ENCODE measurements around the gene FGFRL1.

The FGFRL1 gene

GRCh38 chr4:1024882-1025545 is 13.6 kb downstream of the FGFRL1 start:
- DNase-seq = no peak

- no peak for DNase-seq
These were observed 14.7 kb downstream of the FGFRL1 start for GRCh38 chr4:1026115-1026514.

- no peak for DNase-seq
These were observed 15.9 kb downstream of the FGFRL1 start for GRCh38 chr4:1027219-1027914.

- DNase-seq = no peak
These were observed 16.5 kb downstream of the FGFRL1 start for GRCh38 chr4:1027915-1028238.

- DNase-seq = no peak
These were observed 17.3 kb downstream of the FGFRL1 start for GRCh38 chr4:1028574-1029220.

- no peak for DNase-seq
These were observed 18.1 kb downstream of the FGFRL1 start for GRCh38 chr4:1029529-1029928.

- no peak for DNase-seq
These were observed 18.6 kb downstream of the FGFRL1 start for GRCh38 chr4:1030031-1030430.

- no peak for DNase-seq
These were observed 19.1 kb downstream of the FGFRL1 start for GRCh38 chr4:1030559-1030958.

- no peak for DNase-seq
These were observed 19.9 kb downstream of the FGFRL1 start for GRCh38 chr4:1031346-1031745.

- no peak for DNase-seq
These were observed 20.8 kb downstream of the FGFRL1 start for GRCh38 chr4:1031956-1032795.

GRCh38 chr4:1032861-1033260 is 21.4 kb downstream of the FGFRL1 start:
- DNase-seq = no peak

GRCh38 chr4:1033840-1034551 is 22.6 kb downstream of the FGFRL1 start:
- DNase-seq = no peak

- DNase-seq = no peak
These were observed 24.1 kb downstream of the FGFRL1 start for GRCh38 chr4:1035510-1035909.

GRCh38 chr4:1036095-1036494 is 24.7 kb downstream of the FGFRL1 start:
- no peak for DNase-seq

- DNase-seq = no peak
These were observed 25.8 kb downstream of the FGFRL1 start for GRCh38 chr4:1036976-1037810.

- no peak for DNase-seq
These were observed 27.6 kb downstream of the FGFRL1 start for GRCh38 chr4:1038948-1039492.

- DNase-seq = no peak
These were observed 28.3 kb downstream of the FGFRL1 start for GRCh38 chr4:1039493-1040343.

- DNase-seq = no peak
These were observed 29.1 kb downstream of the FGFRL1 start for GRCh38 chr4:1040344-1041146.

- no peak for DNase-seq
These were observed 29.9 kb downstream of the FGFRL1 start for GRCh38 chr4:1041147-1041935.

All from cerebellar nuclear complex (tissue), 1 donor.